Fibroblast of skin of right biceps (primary cell): ENCODE measurements around the gene FZD8.

Experiments
- DNase-seq: peaks from one replicate; pipeline ENCODE4 v3.0.0-alpha.2; 2013

Gene FZD8

DNA sequence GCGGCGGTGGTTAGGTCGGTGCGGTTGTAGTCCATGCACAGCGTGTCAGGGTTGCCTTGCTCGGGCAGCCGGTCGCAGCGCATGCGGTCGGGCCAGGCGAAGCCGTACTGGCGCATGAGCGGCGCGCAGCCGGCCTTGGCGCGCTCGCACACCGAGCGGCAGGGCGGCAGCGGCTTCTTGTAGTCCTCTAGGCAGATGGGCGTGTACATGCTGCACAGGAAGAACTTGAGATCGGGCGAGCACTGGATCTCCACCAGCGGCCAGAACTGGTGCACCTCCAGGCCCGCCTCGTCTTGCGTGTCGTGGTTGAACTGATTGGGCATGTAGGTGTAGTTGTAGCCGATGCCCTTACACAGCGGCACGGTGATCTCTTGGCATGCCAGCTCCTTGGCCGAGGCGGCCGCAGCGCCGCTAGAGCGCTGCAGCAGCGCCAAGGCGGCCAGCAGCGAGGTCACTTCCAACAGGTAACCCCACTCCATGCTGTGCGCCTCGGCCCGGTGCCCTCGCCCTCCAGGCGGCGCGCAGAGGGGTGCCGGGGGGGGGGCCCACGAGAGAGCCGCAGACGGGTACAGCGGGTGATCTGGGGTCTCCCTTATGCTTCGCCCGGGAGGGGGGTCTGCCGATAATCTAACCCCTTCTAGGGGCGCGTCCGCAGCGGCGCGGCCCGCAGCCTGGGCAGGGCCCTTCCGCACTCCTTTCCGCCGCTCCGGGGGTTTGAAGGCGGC is 983 bp downstream of the FZD8 start:
- peak; percentile 86 for DNase-seq

DNA sequence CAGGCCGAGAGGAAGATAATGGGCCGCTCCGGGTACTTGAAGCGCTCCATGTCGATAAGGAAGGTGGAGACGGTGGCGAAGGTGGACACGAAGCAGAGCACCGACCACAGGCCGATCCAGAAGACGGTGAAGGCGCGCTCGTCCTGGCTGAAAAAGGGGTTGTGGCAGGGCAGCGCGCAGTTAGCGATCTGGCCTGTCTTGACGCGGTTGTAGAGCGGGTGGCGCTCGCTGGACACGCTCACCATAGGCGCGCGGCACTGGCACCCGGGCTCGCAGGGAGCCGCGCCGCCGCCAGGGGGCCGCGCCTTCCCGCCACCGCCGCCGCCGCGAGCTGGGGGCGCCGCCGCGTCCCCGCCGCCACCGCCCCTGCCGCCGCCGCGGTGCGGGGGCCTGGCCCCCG is 1.6 kb downstream of the FZD8 start:
- DNase-seq: peak; percentile 76

DNA sequence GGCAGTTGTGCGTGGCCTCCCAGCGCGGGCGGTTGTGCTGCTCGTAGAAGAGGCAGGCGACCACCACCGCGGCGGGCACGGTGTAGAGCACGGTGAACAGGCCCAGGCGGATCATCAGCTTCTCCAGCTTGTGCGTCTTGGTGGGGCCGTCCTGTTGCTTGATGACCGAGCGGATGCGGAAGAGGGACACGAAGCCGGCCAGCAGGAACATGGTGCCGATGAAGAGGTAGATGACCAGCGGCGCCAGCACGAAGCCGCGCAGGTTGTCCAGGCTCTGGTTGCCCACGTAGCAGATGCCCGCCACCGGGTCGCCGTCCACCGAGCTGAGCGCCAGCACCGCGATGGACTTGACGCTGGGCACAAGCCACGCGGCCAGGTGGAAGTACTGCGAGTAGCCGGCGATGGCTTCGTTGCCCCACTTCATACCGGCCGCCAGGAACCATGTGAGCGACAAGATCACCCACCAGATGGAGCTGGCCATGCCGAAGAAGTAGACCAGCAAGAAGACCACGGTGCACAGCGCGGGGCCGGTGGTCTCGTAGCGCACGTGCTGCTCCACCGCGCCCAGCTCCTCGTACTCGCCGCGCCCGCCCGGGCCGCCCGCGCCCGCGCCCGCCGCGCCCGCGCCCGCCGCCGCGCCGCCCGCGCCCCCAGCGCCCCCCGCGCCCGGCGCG is 2.2 kb downstream of the FZD8 start:
- DNase-seq: peak; percentile 51

DNA sequence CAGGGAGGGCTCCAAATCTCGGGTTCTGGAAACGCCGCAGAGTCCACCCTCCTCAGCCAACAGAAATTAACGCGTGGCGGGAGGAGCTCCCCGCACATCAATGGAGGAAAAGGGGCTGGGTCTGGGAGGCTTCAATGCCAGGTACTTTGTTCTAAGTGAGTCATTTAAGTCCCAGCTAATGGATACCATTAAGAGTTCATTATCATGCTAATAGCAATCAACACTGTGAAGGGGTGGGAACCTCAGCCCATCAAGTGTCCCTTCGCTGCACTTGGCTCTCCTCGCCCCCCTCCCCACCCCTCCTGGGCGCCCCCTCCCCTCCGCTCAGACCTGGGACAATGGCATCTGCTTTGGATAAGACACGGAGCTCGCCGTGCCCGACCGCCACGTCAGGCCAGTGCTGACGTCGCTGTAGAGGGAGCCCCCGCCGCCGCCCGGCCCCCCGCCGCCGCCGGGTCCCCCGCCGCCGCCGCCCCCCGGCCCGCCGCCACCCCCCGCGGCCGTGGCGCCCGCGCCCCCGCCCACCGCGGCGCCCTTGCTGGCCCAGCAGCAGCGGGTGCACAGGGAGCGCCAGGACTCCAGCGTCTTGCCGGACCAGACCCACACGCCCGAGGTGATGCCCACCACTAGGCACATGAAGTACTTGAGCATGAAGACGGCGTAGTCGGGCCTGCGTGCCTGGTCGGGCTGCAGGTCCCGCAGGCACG is 2.9 kb downstream of the FZD8 start:
- no peak for DNase-seq

DNA sequence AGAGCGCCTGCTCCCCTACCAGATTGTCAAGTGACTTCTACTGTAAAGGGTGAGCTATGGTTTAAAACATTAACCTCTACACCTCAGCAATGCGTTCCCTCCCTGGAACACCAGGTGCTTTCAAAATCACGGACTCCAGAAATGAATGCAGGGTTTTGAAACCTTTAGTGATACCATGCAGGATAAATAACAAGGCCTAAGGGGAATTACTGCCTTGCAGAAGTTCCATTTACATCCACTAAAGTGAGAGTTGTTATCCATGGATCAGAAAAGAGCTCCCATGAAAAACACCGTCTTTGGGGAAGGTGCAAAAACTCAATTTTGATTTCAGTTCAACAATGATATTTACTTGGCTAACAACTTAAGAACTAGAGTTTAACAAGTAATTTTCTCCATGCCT is 4.0 kb downstream of the FZD8 start:
- no peak for DNase-seq

DNA sequence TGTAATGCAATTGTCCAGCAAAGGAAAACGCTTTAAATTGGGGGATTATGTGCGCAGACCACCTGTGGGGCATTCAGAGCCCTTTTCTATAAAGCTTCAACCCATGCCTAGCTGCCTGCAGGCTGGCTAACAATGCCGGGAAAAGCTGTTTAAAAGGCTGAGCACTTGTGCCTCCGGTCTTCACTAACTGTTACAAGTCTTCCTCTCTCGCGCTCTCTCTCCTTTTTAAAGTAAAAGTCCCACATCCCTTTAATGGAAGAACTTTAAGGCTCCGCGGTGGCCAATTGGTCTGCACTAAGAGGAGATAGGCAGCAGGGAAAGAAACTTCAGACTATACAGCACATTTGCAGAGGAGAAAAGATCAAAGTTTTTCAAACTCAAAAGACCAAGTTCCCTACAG is 4.6 kb downstream of the FZD8 start:
- DNase-seq: peak; percentile 18

DNA sequence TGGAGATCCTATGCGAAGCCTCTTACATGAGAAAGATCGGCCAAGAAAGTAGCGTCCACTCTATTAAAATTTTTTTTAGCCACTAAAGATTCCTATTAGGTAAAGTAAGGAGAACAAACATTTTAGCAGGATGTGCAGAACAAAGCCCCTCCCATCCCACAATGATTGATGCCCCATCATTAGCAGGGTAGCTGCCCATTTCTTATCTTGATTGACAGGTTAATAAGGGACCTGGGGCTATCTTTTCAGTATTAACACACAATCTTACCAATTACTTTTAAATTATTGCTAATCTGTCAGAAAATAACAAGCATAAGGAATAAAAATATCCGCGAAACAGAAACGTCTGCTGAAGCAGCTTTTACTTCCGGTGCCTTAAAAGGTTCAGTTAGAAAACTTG is 5.1 kb downstream of the FZD8 start:
- no peak for DNase-seq

DNA sequence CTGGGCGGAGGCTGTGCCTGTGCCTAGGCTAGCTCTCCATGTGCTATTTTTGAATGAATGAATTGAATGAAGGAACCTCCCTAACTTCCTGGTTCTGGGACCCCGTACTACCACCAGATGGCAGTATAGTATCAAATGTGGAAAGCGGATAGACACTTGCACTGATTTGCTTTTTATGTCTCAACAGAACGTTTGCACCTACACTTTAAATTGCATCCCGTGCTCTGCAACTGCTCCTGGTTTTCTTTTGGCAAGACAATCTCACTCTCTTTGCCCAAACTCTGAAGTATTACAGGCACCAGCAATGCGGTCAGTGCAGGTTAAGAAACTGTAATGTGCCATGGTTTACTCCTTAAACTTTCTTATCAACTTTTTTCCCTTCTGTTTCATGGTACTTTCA is 6.5 kb downstream of the FZD8 start:
- DNase-seq: peak; percentile 72

DNA sequence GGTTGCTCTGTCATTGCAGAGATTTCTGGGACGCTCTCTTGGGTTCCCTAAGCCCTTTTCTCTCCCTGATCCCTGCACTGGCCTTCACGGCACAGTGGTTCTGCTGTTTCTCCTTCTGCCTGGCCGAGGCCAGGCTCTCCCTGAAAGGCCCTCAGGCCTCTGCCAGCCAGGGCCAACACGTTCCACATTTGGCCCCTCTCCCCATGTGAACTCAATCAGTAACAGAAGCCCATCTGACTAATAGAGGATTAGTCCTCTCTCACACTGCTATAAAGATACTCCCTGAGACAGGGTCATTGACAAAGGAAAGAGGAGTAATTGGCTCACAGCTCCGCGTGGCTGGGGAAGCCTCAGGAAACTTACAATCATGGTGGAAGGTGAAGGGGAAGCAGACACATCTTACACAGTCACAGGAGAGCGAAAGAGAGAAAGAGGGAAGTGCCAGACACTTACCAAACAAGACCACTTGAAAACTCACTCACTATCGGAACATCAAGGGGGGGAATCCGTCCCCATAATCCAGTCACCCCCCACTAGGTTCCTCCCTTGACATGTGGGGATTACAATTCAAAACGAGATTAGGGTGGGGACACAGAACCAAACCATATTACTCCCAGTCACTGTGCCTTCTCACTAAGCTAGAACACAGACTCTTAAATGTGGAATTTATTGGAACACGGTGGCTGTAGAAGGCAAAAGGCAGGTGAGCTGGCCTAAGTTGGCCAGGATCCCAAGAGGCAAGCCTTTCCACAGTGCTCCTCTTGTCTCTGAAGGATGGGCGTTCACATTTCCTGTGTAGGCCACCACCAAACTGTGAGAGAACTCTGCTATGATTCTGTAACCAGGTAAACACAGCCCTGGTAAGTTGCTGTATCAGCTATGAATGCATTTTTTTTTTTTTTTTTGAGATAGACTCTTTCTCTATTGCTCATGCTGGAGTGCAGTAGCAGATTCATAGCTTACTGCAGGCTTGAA is 8.8 kb downstream of the FZD8 start:
- DNase-seq: no peak

DNA sequence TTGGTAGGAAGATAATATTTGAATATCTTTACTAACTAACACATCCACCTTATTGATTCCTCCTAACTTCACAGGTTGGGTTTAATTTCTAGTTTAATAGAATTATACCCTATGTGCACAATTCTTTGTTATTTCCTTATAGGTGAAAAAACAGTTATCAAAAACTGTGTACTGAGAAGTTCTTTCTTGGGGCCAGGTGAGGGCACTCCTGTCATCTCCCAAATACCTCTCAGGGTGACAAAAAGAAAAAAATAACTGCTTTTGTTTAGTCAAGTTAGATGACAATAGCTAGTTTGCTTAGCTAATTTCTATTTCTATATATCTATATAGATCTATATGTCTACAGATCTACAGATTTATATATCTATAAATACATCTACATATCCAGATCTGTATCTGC is 10.1 kb downstream of the FZD8 start:
- DNase-seq: no peak

DNA sequence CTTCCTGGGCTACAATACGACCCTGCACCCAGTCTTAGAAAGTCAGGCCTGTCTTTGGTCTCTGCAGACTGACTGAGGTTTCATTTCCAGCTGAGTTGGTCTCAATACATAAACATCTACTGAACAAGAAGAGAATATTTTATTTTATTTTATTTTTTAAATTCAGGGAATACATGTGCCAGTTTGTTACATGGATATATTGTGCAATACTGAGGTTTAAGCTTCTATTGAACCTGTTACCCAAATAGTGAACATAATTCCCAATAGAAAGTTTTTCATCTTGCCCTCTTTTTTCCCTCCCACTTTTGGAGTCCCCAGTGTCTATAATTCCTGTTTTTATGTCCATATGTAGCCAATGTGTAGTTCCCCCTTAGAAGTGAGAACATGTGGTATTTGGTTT is 10.7 kb downstream of the FZD8 start:
- DNase-seq: no peak

DNA sequence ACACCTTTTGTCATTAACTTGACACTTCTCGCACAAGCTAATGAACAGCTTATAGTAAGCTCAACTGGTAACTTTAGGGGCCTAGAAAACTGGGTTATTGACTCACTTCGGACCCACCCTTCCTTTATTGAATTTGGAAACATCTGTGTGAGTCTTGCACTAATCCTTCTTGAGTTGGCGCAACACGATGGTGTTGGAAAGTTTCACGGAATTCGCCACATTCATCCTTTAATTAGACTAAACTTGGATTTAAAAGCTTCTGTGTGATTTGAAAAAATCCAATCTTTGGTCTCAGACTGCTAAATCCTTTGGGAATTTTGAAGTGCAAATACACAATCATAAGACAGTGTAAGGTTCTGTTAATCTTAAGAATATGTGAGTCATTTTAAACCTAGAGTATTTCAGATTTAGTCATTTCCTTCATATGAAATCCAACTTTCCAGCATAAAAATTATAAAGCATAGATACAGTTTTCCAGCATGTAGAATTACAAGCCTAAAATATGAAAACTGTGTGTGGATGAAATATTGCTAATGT is 15.1 kb downstream of the FZD8 start:
- peak; percentile 69 for DNase-seq

DNA sequence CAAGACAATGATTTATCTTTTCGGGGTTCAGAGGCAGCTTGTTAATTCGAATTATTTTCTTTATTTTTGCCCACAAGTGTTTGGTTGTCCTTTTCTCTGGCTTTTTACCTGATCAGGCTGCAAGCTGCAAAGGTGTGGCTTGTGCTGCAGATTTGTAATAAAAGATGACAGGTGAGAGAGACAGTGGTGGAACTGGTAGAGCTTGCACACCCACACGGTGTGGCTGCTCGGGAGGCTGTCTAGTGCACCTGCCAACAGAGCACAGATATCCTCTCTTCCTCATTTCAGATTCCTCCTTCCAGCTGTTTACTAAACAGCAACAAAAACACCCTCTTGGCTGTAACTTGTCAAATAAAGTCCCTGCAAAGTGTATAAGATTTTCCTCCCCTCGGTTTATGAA is 27.8 kb downstream of the FZD8 start:
- no peak for DNase-seq

DNA sequence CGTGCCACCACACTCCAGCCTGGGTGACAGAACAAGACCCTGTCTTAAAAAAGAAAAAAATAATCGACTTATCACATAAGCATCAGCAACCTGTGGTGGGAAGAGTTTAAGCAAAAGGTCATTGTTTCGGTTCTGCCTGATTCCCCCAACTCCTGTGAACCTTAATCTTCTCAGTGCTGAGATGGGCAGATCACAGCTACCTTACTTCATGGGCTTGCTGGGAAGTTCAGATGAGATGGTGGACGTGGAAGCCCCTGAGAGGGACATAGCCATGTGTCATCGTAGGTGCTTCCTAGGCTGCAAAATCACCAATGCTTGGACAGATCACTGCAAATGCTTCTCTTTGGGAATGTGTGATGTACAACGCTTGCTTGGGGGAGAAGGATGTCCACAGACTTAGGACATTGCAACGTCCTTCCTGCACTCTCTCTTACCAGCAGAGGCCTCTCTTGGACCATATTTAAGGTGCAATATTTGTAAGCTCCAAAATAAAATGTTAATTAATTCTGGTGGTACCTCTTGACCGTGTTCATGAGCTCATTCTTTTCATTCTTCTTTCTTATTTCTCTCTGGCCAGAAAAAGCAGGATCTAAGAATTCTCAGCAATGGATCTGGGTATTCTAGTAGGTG is 28.4 kb downstream of the FZD8 start:
- peak; percentile 25 for DNase-seq

DNA sequence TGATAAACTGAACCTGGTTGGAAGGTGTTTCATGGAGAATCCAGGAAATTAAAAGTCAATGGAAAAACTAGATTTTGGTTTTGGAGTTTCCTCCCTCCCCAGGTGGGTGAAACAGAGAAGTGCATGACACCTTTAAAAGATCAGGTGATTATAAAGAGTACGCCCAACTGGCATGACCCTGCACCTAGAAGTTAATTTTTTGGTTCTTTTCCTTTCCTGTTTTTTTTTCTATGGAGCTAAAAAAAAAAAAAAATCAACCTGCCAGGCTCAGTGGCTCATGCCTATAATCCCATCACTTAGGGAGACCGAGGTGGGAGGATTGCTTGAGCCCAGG is 29.0 kb downstream of the FZD8 start:
- DNase-seq: no peak

DNA sequence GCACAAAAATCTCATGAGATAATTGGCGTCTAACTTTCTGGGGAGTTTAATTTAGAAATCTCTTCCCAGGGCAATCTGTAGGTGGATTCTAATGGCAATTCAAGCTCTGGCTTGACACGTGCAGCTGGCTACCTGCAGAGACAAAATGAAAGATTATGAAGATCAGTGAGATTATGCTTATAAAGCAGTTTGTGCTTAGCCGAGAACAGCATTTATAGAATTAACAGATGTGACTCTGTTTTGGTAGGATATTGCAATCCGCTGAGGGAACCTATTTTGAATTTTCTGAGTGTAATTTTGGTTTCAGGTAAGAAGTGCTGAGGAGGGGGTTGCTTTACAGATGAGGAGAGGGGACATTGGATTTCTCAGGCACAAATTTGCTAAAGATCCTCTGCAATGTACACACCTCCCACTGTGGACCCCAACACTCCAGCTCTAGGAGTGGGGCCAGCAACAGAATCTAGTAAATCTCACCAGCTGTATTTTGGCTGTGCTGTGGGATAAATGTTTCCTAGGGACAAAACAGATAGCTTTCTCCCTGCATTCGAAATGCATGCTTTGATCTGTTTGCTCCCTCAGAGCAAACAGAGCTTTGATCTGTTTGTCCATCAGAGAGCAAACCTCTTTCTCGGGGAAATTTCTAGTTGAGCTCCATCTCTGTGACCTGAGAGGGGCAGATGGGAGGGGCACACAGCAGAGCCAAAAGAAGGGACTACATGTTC is 29.6 kb downstream of the FZD8 start:
- no peak for DNase-seq

DNA sequence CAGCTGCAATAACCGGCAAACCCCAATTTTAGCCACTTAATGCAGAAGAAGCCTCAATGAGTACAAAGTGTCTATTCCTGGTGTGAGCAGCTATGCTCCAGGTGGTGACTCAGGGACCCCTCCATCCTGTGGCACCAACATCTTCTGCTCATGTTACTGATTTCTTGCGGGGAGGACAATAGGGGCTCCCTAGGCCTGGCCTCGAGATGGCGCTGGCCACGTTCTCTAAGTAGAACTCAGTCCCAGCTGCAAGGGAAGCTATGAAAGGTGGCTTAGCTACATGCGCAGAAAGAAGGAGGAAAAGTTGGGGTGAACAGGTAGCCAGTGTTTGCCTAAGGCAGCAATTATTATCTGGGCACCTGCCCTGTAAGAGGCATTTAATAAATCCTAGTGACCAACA is 30.3 kb downstream of the FZD8 start:
- no peak for DNase-seq

DNA sequence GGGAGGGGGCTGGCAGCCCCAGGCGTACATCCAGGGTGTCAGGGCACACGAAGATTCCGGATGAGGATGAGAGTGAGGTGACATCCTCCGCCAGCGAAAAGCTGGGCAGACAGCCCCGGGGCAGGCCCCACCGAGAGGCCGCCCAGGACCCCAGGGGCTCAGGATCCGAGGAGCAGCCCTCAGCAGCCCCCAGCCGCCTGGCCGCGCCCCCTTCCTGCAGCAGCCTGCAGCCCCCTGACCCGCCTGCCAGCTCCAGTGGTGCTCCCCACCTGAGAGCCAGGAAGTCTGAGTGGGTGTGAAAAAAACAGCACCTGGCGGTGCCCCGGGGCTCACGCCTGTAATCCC is 33.8 kb downstream of the FZD8 start:
- no peak for DNase-seq

DNA sequence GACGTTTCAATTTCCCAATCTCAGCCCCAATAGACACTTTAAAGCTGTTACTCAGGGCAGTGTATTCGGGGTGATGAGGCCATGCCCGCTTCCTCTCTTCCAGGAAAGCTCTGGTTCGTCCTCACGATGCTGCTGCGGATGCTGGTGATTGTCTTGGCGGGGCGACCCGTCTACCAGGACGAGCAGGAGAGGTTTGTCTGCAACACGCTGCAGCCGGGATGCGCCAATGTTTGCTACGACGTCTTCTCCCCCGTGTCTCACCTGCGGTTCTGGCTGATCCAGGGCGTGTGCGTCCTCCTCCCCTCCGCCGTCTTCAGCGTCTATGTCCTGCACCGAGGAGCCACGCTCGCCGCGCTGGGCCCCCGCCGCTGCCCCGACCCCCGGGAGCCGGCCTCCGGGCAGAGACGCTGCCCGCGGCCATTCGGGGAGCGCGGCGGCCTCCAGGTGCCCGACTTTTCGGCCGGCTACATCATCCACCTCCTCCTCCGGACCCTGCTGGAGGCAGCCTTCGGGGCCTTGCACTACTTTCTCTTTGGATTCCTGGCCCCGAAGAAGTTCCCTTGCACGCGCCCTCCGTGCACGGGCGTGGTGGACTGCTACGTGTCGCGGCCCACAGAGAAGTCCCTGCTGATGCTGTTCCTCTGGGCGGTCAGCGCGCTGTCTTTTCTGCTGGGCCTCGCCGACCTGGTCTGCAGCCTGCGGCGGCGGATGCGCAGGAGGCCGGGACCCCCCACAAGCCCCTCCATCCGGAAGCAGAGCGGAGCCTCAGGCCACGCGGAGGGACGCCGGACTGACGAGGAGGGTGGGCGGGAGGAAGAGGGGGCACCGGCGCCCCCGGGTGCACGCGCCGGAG is 34.4 kb downstream of the FZD8 start:
- peak; percentile 22 for DNase-seq

DNA sequence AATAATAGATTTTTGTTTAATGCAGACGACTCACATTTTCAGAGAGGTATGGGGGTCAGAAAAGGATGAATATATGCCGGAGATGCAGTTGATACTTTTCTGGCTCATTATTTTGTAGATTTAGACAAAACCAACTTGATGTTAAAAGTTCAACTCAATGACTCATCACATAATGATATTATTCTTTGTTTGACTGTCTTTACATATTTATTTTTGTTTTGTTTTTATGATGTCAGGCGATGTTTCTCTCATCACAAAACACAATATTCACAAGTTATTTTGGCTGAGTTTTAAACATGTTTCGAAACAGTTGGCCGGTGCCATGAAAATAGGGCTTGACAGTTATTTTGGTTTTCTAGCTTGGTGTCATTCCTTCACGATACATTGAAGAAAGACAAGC is 35.7 kb downstream of the FZD8 start:
- DNase-seq: peak; percentile 18

DNA sequence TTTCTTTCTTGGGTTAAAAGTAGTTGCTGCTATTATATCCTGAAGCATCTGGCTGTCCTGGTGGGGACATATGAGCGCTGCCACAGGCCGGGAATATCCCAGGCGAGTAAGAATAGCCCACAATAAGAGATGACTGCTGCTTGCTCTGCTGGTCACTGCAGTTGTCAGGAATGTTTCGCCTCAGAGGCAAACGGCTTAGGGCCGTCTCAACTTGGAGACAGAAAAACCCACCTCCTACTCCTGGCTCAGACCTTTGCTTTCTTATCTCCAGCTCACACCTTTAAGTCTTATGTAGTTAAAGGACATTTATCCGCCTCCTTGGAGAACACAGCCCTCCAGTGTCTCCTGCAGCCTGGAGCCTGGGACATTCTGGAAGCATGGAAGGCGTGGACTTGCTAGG is 36.9 kb downstream of the FZD8 start, which contains the start of gene GJD4:
Gene GJD4 (plus strand): TSS at position 151 of the 400 bp plus-strand sequence. CDS start 227 bp downstream, at position 378.
- no peak for DNase-seq
